ENCODE data around the gene IGHMBP2. TPM values are rescaled to one million over a fixed set of nuclear protein-coding genes. Genes with fewer than 3 reads are reported as not detected.

The IGHMBP2 gene
- total RNA-seq, 2 donors from 2014 or later, result 32.8 to 62.9 TPM

- H3K27ac Mint-ChIP-seq, result no peak overlapping the region
Observed at GRCh38 chr11:68900835-68901381, 2.8 kb upstream of the IGHMBP2 start.

GRCh38 chr11:68904248-68904847, 657 bp downstream of the IGHMBP2 start:
- Mint-ChIP-seq H3K4me3 (peak overlapping the region; percentile 96), H3K4me1 (ENCODE audit: low read depth in 2 of 2) (peaks cover 38 to 41% of the 10 kb centered on the region in 2 donors), H3K9me3 (no peaks in the 10 kb centered on the region), H3K27ac (peak overlapping the region; percentile 88 to 96), H3K27me3 (no peaks in the 10 kb centered on the region), H3K36me3 (no peaks in the 10 kb centered on the region)
- DNase-seq (ENCODE audit: low spot score), result peak; percentile 66
- ATAC-seq, result peak; percentile 46 to 54

More at GRCh38 chr11:68900835-68901381, 2.8 kb upstream of the IGHMBP2 start:
- DNase-seq (ENCODE audit: low spot score), result no peak
- Mint-ChIP-seq H3K27me3 (no peaks in the 10 kb centered on the region), H3K36me3 (no peaks in the 10 kb centered on the region), H3K4me3 (no peak overlapping the region), H3K4me1 (ENCODE audit: low read depth in 2 of 2) (peaks cover 37 to 39% of the 10 kb centered on the region in 2 donors), H3K9me3 (no peaks in the 10 kb centered on the region)
- ATAC-seq, result no peak

- Mint-ChIP-seq H3K4me1 (ENCODE audit: low read depth in 2 of 2) (peaks cover 38 to 41% of the 10 kb centered on the region in 2 donors), H3K36me3 (no peaks in the 10 kb centered on the region), H3K27ac (peak overlapping the region; percentile 88 to 96), H3K4me3 (peak overlapping the region; percentile 96), H3K9me3 (no peaks in the 10 kb centered on the region), H3K27me3 (no peaks in the 10 kb centered on the region)
- ATAC-seq, result no peak
- no peak for DNase-seq (ENCODE audit: low spot score)
Observed at GRCh38 chr11:68905421-68906360, 2.0 kb downstream of the IGHMBP2 start.

- Mint-ChIP-seq H3K9me3 (no peaks in the 10 kb centered on the region), H3K4me1 (ENCODE audit: low read depth in 2 of 2) (peaks cover 20 to 24% of the 10 kb centered on the region in 2 donors), H3K27ac (no peak overlapping the region), H3K36me3 (no peaks in the 10 kb centered on the region), H3K4me3 (no peak overlapping the region), H3K27me3 (no peaks in the 10 kb centered on the region)
- ATAC-seq (no peak), DNase-seq (ENCODE audit: low spot score) (no peak)
Observed at GRCh38 chr11:68908273-68908672, 4.6 kb downstream of the IGHMBP2 start.

GRCh38 chr11:68910965-68911364, 7.3 kb downstream of the IGHMBP2 start:
- no peak for ATAC-seq
- Mint-ChIP-seq H3K36me3 (no peaks in the 10 kb centered on the region), H3K4me1 (ENCODE audit: low read depth in 2 of 2) (peaks cover under 1 to 2% of the 10 kb centered on the region in 2 donors), H3K4me3 (no peak overlapping the region), H3K27ac (no peak overlapping the region), H3K27me3 (no peaks in the 10 kb centered on the region), H3K9me3 (no peaks in the 10 kb centered on the region)
- DNase-seq (ENCODE audit: low spot score), result no peak

GRCh38 chr11:68911731-68912130, 8.0 kb downstream of the IGHMBP2 start:
- H3K36me3 Mint-ChIP-seq, result no peaks in the 10 kb centered on the region
- DNase-seq (ENCODE audit: low spot score) (no peak), ATAC-seq (no peak)
- no peak overlapping the region for H3K4me3 Mint-ChIP-seq
- H3K4me1 Mint-ChIP-seq (ENCODE audit: low read depth in 2 of 2), result peaks cover 0 to 5% of the 10 kb centered on the region in 2 donors
- no peaks in the 10 kb centered on the region for H3K27me3 Mint-ChIP-seq
- H3K27ac Mint-ChIP-seq, result no peak overlapping the region
- H3K9me3 Mint-ChIP-seq, result no peaks in the 10 kb centered on the region

GRCh38 chr11:68912254-68912653, 8.6 kb downstream of the IGHMBP2 start:
- H3K36me3 Mint-ChIP-seq, result peaks cover 1% of the 10 kb centered on the region
- H3K4me3 Mint-ChIP-seq, result no peak overlapping the region

GRCh38 chr11:68913188-68913587, 9.5 kb downstream of the IGHMBP2 start:
- ATAC-seq (no peak), DNase-seq (ENCODE audit: low spot score) (no peak)
- no peaks in the 10 kb centered on the region for H3K27me3 Mint-ChIP-seq
- H3K4me3 Mint-ChIP-seq, result no peak overlapping the region
- no peak overlapping the region for H3K27ac Mint-ChIP-seq
- no peaks in the 10 kb centered on the region for H3K9me3 Mint-ChIP-seq
- H3K4me1 Mint-ChIP-seq (ENCODE audit: low read depth in 2 of 2), result peaks cover 0 to 5% of the 10 kb centered on the region in 2 donors
- H3K36me3 Mint-ChIP-seq, result peaks cover 6% of the 10 kb centered on the region

More at GRCh38 chr11:68912254-68912653, 8.6 kb downstream of the IGHMBP2 start:
- no peak overlapping the region for H3K27ac Mint-ChIP-seq
- H3K4me1 Mint-ChIP-seq (ENCODE audit: low read depth in 2 of 2), result peaks cover 0 to 5% of the 10 kb centered on the region in 2 donors
- no peaks in the 10 kb centered on the region for H3K9me3 Mint-ChIP-seq
- DNase-seq (ENCODE audit: low spot score) (no peak), ATAC-seq (no peak)
- H3K27me3 Mint-ChIP-seq, result no peaks in the 10 kb centered on the region

GRCh38 chr11:68914761-68915160, 11.1 kb downstream of the IGHMBP2 start:
- no peak overlapping the region for H3K27ac Mint-ChIP-seq
- peaks cover 12% of the 10 kb centered on the region for H3K36me3 Mint-ChIP-seq
- no peak overlapping the region for H3K4me3 Mint-ChIP-seq
- peaks cover 0 to 7% of the 10 kb centered on the region in 2 donors for H3K4me1 Mint-ChIP-seq (ENCODE audit: low read depth in 2 of 2)
- ATAC-seq, result no peak
- DNase-seq (ENCODE audit: low spot score), result no peak
- no peaks in the 10 kb centered on the region for H3K27me3 Mint-ChIP-seq
- no peaks in the 10 kb centered on the region for H3K9me3 Mint-ChIP-seq

- peaks cover 0 to 7% of the 10 kb centered on the region in 2 donors for H3K4me1 Mint-ChIP-seq (ENCODE audit: low read depth in 2 of 2)
- peaks cover 12% of the 10 kb centered on the region for H3K36me3 Mint-ChIP-seq
Observed at GRCh38 chr11:68916439-68916838, 12.7 kb downstream of the IGHMBP2 start.

GRCh38 chr11:68923614-68924013, 19.9 kb downstream of the IGHMBP2 start:
- H3K4me1 Mint-ChIP-seq (ENCODE audit: low read depth in 2 of 2), result peaks cover 0 to 6% of the 10 kb centered on the region in 2 donors
- H3K9me3 Mint-ChIP-seq, result peaks cover 6% of the 10 kb centered on the region
- H3K27ac Mint-ChIP-seq, result no peak overlapping the region
- DNase-seq (ENCODE audit: low spot score) (no peak), ATAC-seq (no peak)
- H3K27me3 Mint-ChIP-seq, result no peaks in the 10 kb centered on the region
- H3K36me3 Mint-ChIP-seq, result peaks cover 39% of the 10 kb centered on the region
- H3K4me3 Mint-ChIP-seq, result no peak overlapping the region

More at GRCh38 chr11:68916439-68916838, 12.7 kb downstream of the IGHMBP2 start:
- Mint-ChIP-seq H3K9me3 (no peaks in the 10 kb centered on the region), H3K27ac (no peak overlapping the region), H3K27me3 (no peaks in the 10 kb centered on the region), H3K4me3 (no peak overlapping the region)
- no peak for ATAC-seq
- DNase-seq (ENCODE audit: low spot score), result no peak

GRCh38 chr11:68924073-68924925, 20.6 kb downstream of the IGHMBP2 start:
- Mint-ChIP-seq H3K27me3 (no peaks in the 10 kb centered on the region), H3K36me3 (peaks cover 35% of the 10 kb centered on the region), H3K9me3 (peaks cover 6% of the 10 kb centered on the region), H3K27ac (no peak overlapping the region), H3K4me1 (ENCODE audit: low read depth in 2 of 2) (peaks cover 0 to 5% of the 10 kb centered on the region in 2 donors), H3K4me3 (no peak overlapping the region)
- DNase-seq (ENCODE audit: low spot score), result no peak
- ATAC-seq, result no peak

GRCh38 chr11:68925611-68926010, 21.9 kb downstream of the IGHMBP2 start:
- Mint-ChIP-seq H3K4me1 (ENCODE audit: low read depth in 2 of 2) (peaks cover 0 to 6% of the 10 kb centered on the region in 2 donors), H3K27ac (no peak overlapping the region), H3K9me3 (peaks cover 6% of the 10 kb centered on the region), H3K4me3 (no peak overlapping the region), H3K36me3 (peaks cover 41% of the 10 kb centered on the region), H3K27me3 (no peaks in the 10 kb centered on the region)
- no peak for ATAC-seq
- DNase-seq (ENCODE audit: low spot score), result no peak
